NCI-H446 treated with DMSO at 0.1 percent for 48 hours (cell line): ENCODE data around the gene FGF21.
"Not testable (repeated sequence)": the region's sequence is repeated elsewhere in the genome, so short reads cannot be mapped to it uniquely, and the experiment has no call there.

Experiments
- DNase-seq: peaks from one replicate; lab custom pipeline; 2025; lab: John Stamatoyannopoulos, UW

Gene FGF21

GRCh38 chr19:48751845-48752495, 3.4 kb upstream of the FGF21 start:
- no peak for DNase-seq

- DNase-seq: no peak
Measured at GRCh38 chr19:48752496-48753365, 2.6 kb upstream of the FGF21 start, which contains the start of gene FUT1. FUT1 (minus strand) TSS chr19:48752641; CDS start chr19:48751281, 1,360 bp downstream.

- DNase-seq: no peak
Measured at GRCh38 chr19:48755787-48756186, 463 bp downstream of the FGF21 start.

GRCh38 chr19:48756212-48756611, 888 bp downstream of the FGF21 start:
- no peak for DNase-seq

GRCh38 chr19:48756686-48757085, 1.4 kb downstream of the FGF21 start:
- no peak for DNase-seq

- DNase-seq: no peak
Measured at GRCh38 chr19:48757089-48757675, 1.9 kb downstream of the FGF21 start.

- no peak for DNase-seq
Measured at GRCh38 chr19:48757741-48758144, 2.4 kb downstream of the FGF21 start.

- DNase-seq: no peak
Measured at GRCh38 chr19:48760504-48761205, 5.3 kb downstream of the FGF21 start.

GRCh38 chr19:48765816-48766215, 10.5 kb downstream of the FGF21 start:
- DNase-seq: not testable (repeated sequence)

GRCh38 chr19:48768171-48768753, 12.9 kb downstream of the FGF21 start:
- not testable (repeated sequence) for DNase-seq

- DNase-seq: no peak
Measured at GRCh38 chr19:48768994-48769713, 13.8 kb downstream of the FGF21 start.

- DNase-seq: no peak
Measured at GRCh38 chr19:48770266-48770665, 14.9 kb downstream of the FGF21 start.

- no peak for DNase-seq
Measured at GRCh38 chr19:48770734-48771472, 15.6 kb downstream of the FGF21 start.

GRCh38 chr19:48772503-48772953, 17.2 kb downstream of the FGF21 start:
- no peak for DNase-seq

- no peak for DNase-seq
Measured at GRCh38 chr19:48777139-48777538, 21.8 kb downstream of the FGF21 start.

- no peak for DNase-seq
Measured at GRCh38 chr19:48777720-48778119, 22.4 kb downstream of the FGF21 start.

- no peak for DNase-seq
Measured at GRCh38 chr19:48779636-48780035, 24.3 kb downstream of the FGF21 start.

GRCh38 chr19:48780631-48781391, 25.5 kb downstream of the FGF21 start:
- DNase-seq: no peak

GRCh38 chr19:48784527-48784926, 29.2 kb downstream of the FGF21 start:
- no peak for DNase-seq

GRCh38 chr19:48786422-48786821, 31.1 kb downstream of the FGF21 start:
- DNase-seq: not testable (repeated sequence)
